ENCODE measurements around the gene COX20. TPM values are rescaled to one million over a fixed set of nuclear protein-coding genes. Genes with fewer than 3 reads are reported as not detected.
"Not testable (repeated sequence)": the region's sequence is repeated elsewhere in the genome, so short reads cannot be mapped to it uniquely, and the experiment has no call there.

The COX20 gene
- total RNA-seq, 1 donor from 2014 or later = 22.8 TPM

DNA sequence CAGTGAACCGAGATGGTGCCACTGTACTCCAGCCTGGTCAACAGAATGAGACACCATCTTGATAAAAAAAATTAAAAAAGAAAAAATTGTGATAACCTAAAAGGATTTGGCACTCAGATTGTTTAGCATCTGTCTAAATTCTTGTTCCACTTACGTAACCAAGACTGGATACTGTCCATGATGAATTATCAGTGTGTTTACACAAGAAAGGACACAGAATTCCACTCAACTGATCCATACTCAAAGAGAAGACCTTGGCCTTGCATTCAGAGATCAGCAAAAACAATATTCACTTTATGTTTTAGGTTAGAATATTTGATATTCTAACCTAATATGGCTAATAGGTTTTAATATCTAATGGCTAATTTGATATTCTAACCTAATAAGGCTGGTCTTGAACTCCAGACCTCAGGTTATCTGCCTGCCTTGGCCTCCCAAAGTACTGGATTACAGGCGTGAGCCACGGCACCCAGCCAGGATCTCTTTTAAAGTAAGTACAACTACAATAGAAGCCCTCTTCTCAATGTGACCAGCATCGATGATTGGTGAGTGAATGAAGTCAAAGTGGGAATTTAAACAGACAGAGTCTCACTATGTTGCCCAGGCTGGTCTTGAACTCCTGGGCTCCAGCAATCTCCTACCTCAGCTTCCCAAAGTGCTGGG lies 43.1 kb upstream of the COX20 start:
- TF ChIP-seq, protein P1, sequence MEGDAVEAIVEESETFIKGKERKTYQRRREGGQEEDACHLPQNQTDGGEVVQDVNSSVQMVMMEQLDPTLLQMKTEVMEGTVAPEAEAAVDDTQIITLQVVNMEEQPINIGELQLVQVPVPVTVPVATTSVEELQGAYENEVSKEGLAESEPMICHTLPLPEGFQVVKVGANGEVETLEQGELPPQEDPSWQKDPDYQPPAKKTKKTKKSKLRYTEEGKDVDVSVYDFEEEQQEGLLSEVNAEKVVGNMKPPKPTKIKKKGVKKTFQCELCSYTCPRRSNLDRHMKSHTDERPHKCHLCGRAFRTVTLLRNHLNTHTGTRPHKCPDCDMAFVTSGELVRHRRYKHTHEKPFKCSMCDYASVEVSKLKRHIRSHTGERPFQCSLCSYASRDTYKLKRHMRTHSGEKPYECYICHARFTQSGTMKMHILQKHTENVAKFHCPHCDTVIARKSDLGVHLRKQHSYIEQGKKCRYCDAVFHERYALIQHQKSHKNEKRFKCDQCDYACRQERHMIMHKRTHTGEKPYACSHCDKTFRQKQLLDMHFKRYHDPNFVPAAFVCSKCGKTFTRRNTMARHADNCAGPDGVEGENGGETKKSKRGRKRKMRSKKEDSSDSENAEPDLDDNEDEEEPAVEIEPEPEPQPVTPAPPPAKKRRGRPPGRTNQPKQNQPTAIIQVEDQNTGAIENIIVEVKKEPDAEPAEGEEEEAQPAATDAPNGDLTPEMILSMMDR (IDR thresholded peaks at IDR 0.05) = no peak
- Histone ChIP-seq H3K27ac (no peak overlapping the region), H3K4me1 (no peaks in the 10 kb centered on the region), H3K9me3 (no peaks in the 10 kb centered on the region), H3K4me3 (no peak overlapping the region), H3K27me3 (ENCODE audit: low read depth) (no peaks in the 10 kb centered on the region), H3K36me3 (no peaks in the 10 kb centered on the region)
- intact Hi-C loops (cut with DNase I) = no loop called here
- DNase-seq (no peak), ATAC-seq (no peak)

DNA sequence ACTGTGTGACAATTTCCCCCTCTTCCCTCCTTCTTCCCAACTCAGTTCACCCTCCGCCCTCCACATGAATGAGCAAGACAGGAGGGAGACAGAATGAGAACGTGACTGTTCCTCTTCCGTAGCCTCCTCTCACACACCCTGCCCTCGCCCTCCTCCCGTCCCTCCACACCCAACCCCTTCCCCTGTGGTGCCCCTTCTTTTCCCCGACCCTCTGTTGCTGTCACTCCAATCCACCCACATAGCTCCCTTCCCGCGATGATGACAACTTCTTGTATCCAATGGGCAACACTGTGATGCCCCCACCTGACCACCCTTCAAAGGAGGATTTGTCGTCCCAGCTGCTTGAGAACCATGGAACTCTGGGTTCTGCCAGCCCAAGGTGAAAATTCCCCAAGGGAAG lies 41.4 kb upstream of the COX20 start:
- ATAC-seq = no peak
- H3K4me3 ChIP-seq = no peak overlapping the region
- no peaks in the 10 kb centered on the region for H3K9me3 ChIP-seq
- TF ChIP-seq, protein P1 (IDR thresholded peaks at IDR 0.05) = no peak
- no peaks in the 10 kb centered on the region for H3K36me3 ChIP-seq
- no peaks in the 10 kb centered on the region for H3K4me1 ChIP-seq
- no peak for DNase-seq
- H3K27me3 ChIP-seq (ENCODE audit: low read depth) = no peaks in the 10 kb centered on the region
- H3K27ac ChIP-seq = no peak overlapping the region
- intact Hi-C loops (cut with DNase I) = no loop called here

DNA sequence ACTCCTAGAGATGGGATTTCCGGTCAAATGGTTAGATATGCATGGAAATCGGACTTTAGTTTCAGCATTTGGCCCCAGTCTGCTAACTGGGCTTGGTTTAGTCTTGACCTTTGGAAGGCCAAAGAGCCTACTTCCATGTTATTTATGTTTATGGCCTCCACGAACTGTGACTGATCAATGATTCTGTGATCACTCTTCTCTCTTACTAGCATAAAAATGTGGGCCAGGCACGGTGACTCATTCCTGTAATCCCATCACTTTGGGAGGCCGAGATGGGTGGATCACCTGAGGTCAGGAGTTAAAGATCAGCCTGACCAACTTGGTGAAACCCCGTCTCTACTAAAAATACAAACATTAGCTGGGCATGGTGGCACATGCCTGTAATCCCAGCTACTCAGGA lies 40.9 kb upstream of the COX20 start:
- H3K9me3 ChIP-seq; ATAC-seq; H3K27ac ChIP-seq; H3K4me3 ChIP-seq; H3K36me3 ChIP-seq; H3K27me3 ChIP-seq (ENCODE audit: low read depth); DNase-seq; H3K4me1 ChIP-seq; intact Hi-C loops (cut with DNase I): not testable (repeated sequence)

DNA sequence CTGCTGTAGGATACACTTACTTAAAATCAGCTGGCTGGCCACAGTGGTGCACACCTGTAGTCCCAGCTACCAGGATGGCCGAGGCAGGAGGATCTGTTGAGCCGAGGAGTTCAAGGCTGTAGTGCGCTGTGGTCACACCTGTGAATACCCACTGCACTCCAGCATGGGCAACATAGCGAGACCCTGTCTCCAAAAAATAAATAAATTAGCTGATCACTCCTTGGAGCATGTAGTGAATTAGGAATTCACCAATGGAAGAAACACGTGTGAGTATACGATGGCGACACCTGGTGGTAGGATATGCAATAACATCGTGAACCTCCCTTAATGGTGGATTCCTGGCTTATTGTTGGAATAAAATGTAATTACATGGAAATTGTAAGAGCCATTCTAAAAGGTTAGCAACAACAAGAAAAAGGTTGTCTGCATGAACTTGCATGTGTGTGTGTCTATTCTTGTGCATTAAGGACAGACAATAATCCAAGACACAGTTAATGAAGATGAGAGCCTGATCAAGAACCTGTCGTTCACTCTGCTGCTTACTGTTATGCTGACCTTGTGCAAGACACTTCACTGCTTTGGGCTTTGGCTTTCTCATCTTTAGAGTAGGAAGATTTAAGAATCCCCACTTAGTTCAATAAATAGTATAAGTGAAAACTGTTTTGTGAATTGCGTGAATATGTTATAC lies 38.6 kb upstream of the COX20 start:
- intact Hi-C loops (cut with DNase I) = loop anchor here (2.0 kb wide), 1 partner anchor 192 kb away; no protein-coding TSS in a partner anchor
- H3K9me3 ChIP-seq = no peaks in the 10 kb centered on the region
- no peak for DNase-seq

DNA sequence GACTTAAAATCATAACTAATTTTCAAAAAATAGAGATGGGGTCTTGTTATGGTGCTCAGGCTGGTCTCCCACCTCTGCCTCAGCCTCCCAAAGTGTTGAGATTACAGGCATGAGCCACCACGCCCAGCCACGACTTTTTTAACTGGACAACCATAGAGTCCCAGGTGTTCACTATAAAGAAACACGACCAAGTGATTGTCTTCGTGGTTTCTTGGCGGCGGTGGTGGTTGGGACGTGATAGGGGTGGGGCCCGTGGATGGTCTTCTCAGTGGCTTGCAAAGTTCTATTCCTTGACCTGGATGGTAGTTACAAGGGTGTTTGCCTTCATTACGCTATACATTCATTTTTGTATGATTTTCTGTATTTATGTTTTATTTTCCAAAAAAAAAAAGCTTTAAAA lies 34.6 kb upstream of the COX20 start:
- TF ChIP-seq, protein P1 (IDR thresholded peaks at IDR 0.05) = no peak
- DNase-seq = no peak
- no peak for ATAC-seq
- Histone ChIP-seq H3K36me3 (no peaks in the 10 kb centered on the region), H3K4me3 (no peak overlapping the region), H3K4me1 (peaks cover 6% of the 10 kb centered on the region), H3K9me3 (no peaks in the 10 kb centered on the region), H3K27me3 (ENCODE audit: low read depth) (no peaks in the 10 kb centered on the region), H3K27ac (no peak overlapping the region)
- intact Hi-C loops (cut with DNase I) = no loop called here

More for the DNA sequence above, 38.6 kb upstream of the COX20 start:
- TF ChIP-seq, protein P1 (IDR thresholded peaks at IDR 0.05) = peak; percentile 90
- H3K27me3 ChIP-seq (ENCODE audit: low read depth) = no peaks in the 10 kb centered on the region
- H3K4me1 ChIP-seq = peaks cover 6% of the 10 kb centered on the region
- no peak overlapping the region for H3K27ac ChIP-seq
- ATAC-seq = peak; percentile 81
- no peaks in the 10 kb centered on the region for H3K36me3 ChIP-seq
- no peak overlapping the region for H3K4me3 ChIP-seq

DNA sequence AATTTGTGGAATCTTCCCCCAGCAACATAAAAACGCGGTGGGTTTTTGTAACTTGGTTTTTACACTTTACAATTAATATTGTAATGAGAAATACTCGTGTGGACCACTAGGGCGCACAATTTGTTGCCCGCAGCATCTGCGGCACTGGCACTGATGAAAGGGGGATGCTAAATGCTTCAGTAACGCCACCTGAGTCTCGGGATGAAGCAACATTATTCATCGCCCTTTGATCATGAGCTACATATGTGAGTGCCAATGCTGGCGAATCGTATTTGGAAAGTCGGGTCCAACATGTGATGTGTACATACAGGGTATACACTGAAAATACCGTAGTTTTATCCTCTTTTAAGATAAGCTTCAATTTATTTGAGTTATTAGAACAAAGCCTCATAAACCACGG lies 34.2 kb upstream of the COX20 start:
- H3K27me3 ChIP-seq (ENCODE audit: low read depth) = no peaks in the 10 kb centered on the region
- peaks cover 6% of the 10 kb centered on the region for H3K4me1 ChIP-seq
- intact Hi-C loops (cut with DNase I) = no loop called here
- DNase-seq = no peak
- peak; percentile 56 to 66 for ATAC-seq
- TF ChIP-seq, protein P1 (IDR thresholded peaks at IDR 0.05) = peak; percentile 63
- no peaks in the 10 kb centered on the region for H3K36me3 ChIP-seq
- H3K9me3 ChIP-seq = no peaks in the 10 kb centered on the region
- no peak overlapping the region for H3K4me3 ChIP-seq
- H3K27ac ChIP-seq = no peak overlapping the region
